HepG2 (cell line): ENCODE measurements around the gene TIA1. TPM values are rescaled to one million over a fixed set of nuclear protein-coding genes. Genes with fewer than 3 reads are reported as not detected.

Experiments
- CAMTA2 ChIP-seq: sonication (generic); formaldehyde crosslinking; IDR thresholded peaks from 2 replicates; pipeline ENCODE4 v1.4.0; 2020; ENCODE audit warnings: mild to moderate bottlenecking, missing genetic modification reagents, borderline replicate concordance
- CHD4 ChIP-seq: fragments of 200-600 bp; sonication (generic); IDR thresholded peaks from 2 replicates; pipeline ENCODE4 v1.7.0; 2017; ENCODE audit warnings: mild to moderate bottlenecking, low read length, borderline replicate concordance
- DNMT1 ChIP-seq: sonication (generic); formaldehyde crosslinking; IDR thresholded peaks from 2 replicates; pipeline ENCODE4 v1.5.1; 2020; ENCODE audit warnings: mild to moderate bottlenecking, missing genetic modification reagents
- HDAC1 ChIP-seq: sonication (generic); formaldehyde crosslinking; IDR thresholded peaks from 2 replicates; pipeline ENCODE4 v1.5.1; 2020; ENCODE audit warnings: mild to moderate bottlenecking, missing genetic modification reagents
- JUND ChIP-seq: sonication (generic); formaldehyde crosslinking; IDR thresholded peaks from 2 replicates; pipeline ENCODE4 v1.8.0; 2022; ENCODE audit warnings: mild to moderate bottlenecking, missing genetic modification reagents
- KLF11 ChIP-seq: IDR thresholded peaks from 2 replicates; pipeline ENCODE4 v1.6.1; 2016; ENCODE audit warnings: missing compliant biosample characterization
- MAFG ChIP-seq: sonication (generic); formaldehyde crosslinking; IDR thresholded peaks from 2 replicates; pipeline ENCODE4 v1.5.1; 2020; ENCODE audit warnings: mild to moderate bottlenecking, missing genetic modification reagents
- NCOA2 ChIP-seq: sonication (generic); formaldehyde crosslinking; IDR thresholded peaks from 2 replicates; pipeline ENCODE4 v1.8.0; 2022; ENCODE audit warnings: inconsistent platforms
- NFE2L1 ChIP-seq: sonication (generic); formaldehyde crosslinking; IDR thresholded peaks from 2 replicates; pipeline ENCODE4 v1.4.0; 2020; ENCODE audit warnings: missing genetic modification reagents, mild to moderate bottlenecking, borderline replicate concordance
- NFE2L2 ChIP-seq: fragments of 150-350 bp; IDR thresholded peaks from 2 replicates; pipeline ENCODE4 v1.6.1; 2014; ENCODE audit warnings: low read length
- PAWR ChIP-seq: sonication (generic); formaldehyde crosslinking; IDR thresholded peaks from 2 replicates; pipeline ENCODE4 v1.4.0; 2020; ENCODE audit warnings: missing genetic modification reagents, mild to moderate bottlenecking, borderline replicate concordance
- SAP130 ChIP-seq: IDR thresholded peaks from 2 replicates; pipeline ENCODE4 v1.6.1; 2016; ENCODE audit warnings: low read depth
- YY1 ChIP-seq: IDR thresholded peaks from 2 replicates; pipeline ENCODE4 v1.6.1; 2011; ENCODE audit warnings: low read length, low read depth, moderate library complexity, mild to moderate bottlenecking; ENCODE audit not compliant: insufficient read depth, insufficient replicate concordance
- ZNF160 ChIP-seq: sonication (generic); formaldehyde crosslinking; IDR thresholded peaks from 2 replicates; pipeline ENCODE4 v1.8.0; 2022; ENCODE audit warnings: mild to moderate bottlenecking, inconsistent platforms, missing genetic modification reagents
- ZNF34 ChIP-seq: sonication (generic); formaldehyde crosslinking; IDR thresholded peaks from 2 replicates; pipeline ENCODE4 v1.4.0; 2020; ENCODE audit warnings: mild to moderate bottlenecking, missing genetic modification reagents, borderline replicate concordance
- ZNF460 ChIP-seq: sonication (generic); formaldehyde crosslinking; IDR thresholded peaks from 2 replicates; pipeline ENCODE4 v1.5.1; 2020; ENCODE audit warnings: missing genetic modification reagents, mild to moderate bottlenecking, borderline replicate concordance
- ZNF547 ChIP-seq: sonication (generic); formaldehyde crosslinking; IDR thresholded peaks from 2 replicates; pipeline ENCODE4 v1.5.1; 2020; ENCODE audit warnings: mild to moderate bottlenecking, missing genetic modification reagents
- polyA plus RNA-seq, 8 experiments: library from polyadenylated mRNA; depleted of rRNA in 3 of 8; stranded (reverse) in 7 of 8; unstranded in 1 of 8; fragments of >200 nt; fragmentation: Illumina TruSeq in 4 of 8; extraction: Trizol in 4 of 8; gene quantifications; 2 replicates each; pipeline versions ENCODE4 v1.2.1 to v1.2.3, GENCODE V29; 2011 to 2016; ENCODE audit warnings: low read depth in 4 of 8, missing spikeins in 1 of 8, mixed read lengths in 1 of 8; ENCODE audit not compliant: insufficient read depth in 1 of 8
- total RNA-seq, 5 experiments: library from RNA; depleted of rRNA; stranded (reverse); fragments of >200 nt; fragmentation: Illumina TruSeq; extraction: Trizol; gene quantifications; 2 replicates each; pipeline ENCODE4 v1.2.3, GENCODE V29; 2016; ENCODE audit warnings: low read depth in 1 of 5
- TF ChIP-seq, protein P1 (sequence below): sonication (generic); formaldehyde crosslinking; IDR thresholded peaks from 2 replicates; pipeline ENCODE4 v1.8.1; 2023; ENCODE audit warnings: missing genetic modification reagents, inconsistent platforms, borderline replicate concordance
- TF ChIP-seq, protein P2 (sequence below): sonication (generic); formaldehyde crosslinking; IDR thresholded peaks from 2 replicates; pipeline ENCODE4 v1.5.0; 2020; ENCODE audit warnings: mild to moderate bottlenecking, missing genetic modification reagents, borderline replicate concordance
- TF ChIP-seq, protein P3 (sequence below): sonication (generic); formaldehyde crosslinking; IDR thresholded peaks from 2 replicates; pipeline ENCODE4 v1.4.0; 2020; ENCODE audit warnings: mild to moderate bottlenecking, missing genetic modification reagents, borderline replicate concordance

The TIA1 gene
- total and polyA plus RNA-seq, 2 of the 13 experiments (the other 11 are each of a cell fraction or from before 2014, with no cell fraction given), result 209 to 319 TPM

DNA sequence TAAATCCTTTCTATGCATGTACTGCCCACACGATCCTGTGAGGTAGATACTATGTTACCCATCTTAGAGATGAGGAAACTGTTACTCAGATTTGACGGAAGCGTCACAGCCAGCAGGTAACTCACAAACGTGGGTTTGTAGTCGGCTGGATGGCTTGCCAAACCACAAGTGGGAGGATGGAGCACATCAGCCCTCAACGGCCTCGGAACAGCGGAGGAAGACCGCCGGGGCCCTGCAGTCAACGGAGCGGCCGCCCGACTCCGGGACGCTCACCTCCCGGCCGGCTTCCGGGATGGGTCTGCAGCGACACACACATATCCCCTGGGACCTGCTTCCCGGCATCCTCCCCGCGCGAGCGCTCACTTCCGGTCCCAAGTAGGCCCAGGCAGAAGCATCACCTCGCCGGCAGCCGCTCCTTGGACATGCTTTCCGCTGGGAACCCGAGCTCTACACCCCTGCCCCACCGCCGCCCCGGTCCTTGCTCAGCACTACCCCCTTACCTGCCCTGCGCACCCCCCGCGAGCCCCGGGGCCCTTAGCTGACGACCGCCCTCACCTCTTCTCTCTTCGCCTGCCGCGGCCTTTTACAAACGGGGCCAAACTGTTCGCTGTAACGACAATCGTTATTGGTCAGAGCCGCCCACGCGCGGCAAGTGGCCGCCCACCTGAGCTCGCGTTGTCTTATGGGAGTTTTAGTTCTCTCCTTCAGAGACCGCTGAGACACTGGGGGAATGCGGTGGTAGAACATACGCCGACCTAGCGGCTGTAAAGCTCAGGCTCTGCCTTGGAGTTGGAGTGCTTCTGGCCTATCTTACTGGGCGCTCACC is 57.8 kb downstream of the TIA1 start, which contains the start of gene C2orf42 (continued):
- TF ChIP-seq, protein P1, sequence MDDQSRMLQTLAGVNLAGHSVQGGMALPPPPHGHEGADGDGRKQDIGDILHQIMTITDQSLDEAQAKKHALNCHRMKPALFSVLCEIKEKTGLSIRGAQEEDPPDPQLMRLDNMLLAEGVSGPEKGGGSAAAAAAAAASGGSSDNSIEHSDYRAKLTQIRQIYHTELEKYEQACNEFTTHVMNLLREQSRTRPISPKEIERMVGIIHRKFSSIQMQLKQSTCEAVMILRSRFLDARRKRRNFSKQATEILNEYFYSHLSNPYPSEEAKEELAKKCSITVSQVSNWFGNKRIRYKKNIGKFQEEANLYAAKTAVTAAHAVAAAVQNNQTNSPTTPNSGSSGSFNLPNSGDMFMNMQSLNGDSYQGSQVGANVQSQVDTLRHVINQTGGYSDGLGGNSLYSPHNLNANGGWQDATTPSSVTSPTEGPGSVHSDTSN (CRISPR knock-in tag), result 0 out of 2 replicates have a peak, but pooled peaks have one; percentile 18
- TF ChIP-seq ZNF34 (CRISPR knock-in tag), result peak; percentile 98; the same call in 1 of the 2 replicates
- TF ChIP-seq KLF11 (CRISPR knock-in tag), result peak; percentile 71
- TF ChIP-seq CAMTA2 (CRISPR knock-in tag), result 0 out of 2 replicates have a peak, but pooled peaks have one; percentile 12
- no peak for TF ChIP-seq ZNF460 (CRISPR knock-in tag)
- peak; percentile 74 for TF ChIP-seq YY1
- peak; percentile 82 for TF ChIP-seq HDAC1 (CRISPR knock-in tag)
- peak; percentile 67 for TF ChIP-seq NCOA2 (CRISPR knock-in tag)
- no peak for TF ChIP-seq MAFG (CRISPR knock-in tag)
- TF ChIP-seq, protein P2, sequence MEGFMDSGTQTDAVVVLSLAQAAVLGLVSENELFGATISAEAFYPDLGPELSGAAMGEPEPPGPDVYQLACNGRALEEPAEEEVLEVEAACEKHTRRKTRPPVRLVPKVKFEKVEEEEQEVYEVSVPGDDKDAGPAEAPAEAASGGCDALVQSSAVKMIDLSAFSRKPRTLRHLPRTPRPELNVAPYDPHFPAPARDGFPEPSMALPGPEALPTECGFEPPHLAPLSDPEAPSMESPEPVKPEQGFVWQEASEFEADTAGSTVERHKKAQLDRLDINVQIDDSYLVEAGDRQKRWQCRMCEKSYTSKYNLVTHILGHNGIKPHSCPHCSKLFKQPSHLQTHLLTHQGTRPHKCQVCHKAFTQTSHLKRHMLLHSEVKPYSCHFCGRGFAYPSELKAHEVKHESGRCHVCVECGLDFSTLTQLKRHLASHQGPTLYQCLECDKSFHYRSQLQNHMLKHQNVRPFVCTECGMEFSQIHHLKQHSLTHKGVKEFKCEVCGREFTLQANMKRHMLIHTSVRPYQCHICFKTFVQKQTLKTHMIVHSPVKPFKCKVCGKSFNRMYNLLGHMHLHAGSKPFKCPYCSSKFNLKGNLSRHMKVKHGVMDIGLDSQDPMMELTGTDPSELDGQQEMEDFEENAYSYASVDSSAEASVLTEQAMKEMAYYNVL, result peak; percentile 70; the same call in 1 of the 2 replicates
- TF ChIP-seq SAP130 (CRISPR knock-in tag), result peak; percentile 94
- no peak for TF ChIP-seq DNMT1
- TF ChIP-seq ZNF160 (CRISPR knock-in tag), result no peak
- TF ChIP-seq NFE2L2, result no peak
- TF ChIP-seq, protein P3, sequence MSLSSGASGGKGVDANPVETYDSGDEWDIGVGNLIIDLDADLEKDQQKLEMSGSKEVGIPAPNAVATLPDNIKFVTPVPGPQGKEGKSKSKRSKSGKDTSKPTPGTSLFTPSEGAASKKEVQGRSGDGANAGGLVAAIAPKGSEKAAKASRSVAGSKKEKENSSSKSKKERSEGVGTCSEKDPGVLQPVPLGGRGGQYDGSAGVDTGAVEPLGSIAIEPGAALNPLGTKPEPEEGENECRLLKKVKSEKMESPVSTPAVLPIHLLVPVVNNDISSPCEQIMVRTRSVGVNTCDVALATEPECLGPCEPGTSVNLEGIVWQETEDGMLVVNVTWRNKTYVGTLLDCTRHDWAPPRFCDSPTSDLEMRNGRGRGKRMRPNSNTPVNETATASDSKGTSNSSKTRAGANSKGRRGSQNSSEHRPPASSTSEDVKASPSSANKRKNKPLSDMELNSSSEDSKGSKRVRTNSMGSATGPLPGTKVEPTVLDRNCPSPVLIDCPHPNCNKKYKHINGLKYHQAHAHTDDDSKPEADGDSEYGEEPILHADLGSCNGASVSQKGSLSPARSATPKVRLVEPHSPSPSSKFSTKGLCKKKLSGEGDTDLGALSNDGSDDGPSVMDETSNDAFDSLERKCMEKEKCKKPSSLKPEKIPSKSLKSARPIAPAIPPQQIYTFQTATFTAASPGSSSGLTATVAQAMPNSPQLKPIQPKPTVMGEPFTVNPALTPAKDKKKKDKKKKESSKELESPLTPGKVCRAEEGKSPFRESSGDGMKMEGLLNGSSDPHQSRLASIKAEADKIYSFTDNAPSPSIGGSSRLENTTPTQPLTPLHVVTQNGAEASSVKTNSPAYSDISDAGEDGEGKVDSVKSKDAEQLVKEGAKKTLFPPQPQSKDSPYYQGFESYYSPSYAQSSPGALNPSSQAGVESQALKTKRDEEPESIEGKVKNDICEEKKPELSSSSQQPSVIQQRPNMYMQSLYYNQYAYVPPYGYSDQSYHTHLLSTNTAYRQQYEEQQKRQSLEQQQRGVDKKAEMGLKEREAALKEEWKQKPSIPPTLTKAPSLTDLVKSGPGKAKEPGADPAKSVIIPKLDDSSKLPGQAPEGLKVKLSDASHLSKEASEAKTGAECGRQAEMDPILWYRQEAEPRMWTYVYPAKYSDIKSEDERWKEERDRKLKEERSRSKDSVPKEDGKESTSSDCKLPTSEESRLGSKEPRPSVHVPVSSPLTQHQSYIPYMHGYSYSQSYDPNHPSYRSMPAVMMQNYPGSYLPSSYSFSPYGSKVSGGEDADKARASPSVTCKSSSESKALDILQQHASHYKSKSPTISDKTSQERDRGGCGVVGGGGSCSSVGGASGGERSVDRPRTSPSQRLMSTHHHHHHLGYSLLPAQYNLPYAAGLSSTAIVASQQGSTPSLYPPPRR (CRISPR knock-in tag), result peak; percentile 53
- no peak for TF ChIP-seq CHD4
- peak; percentile 90 for TF ChIP-seq ZNF547 (CRISPR knock-in tag)
- TF ChIP-seq PAWR (CRISPR knock-in tag), result no peak; the same call in 1 of the 2 replicates
- TF ChIP-seq NFE2L1, result 0 out of 2 replicates have a peak, but pooled peaks have one; percentile 48
- 0 out of 2 replicates have a peak, but pooled peaks have one; percentile 4 for TF ChIP-seq JUND (CRISPR knock-in tag)
